ENCODE data around the gene KIRREL3. TPM values are rescaled to one million over a fixed set of nuclear protein-coding genes. Genes with fewer than 3 reads are reported as not detected.

The KIRREL3 gene
- total RNA-seq, 4 donors from 2014 or later: 0.19 TPM; not detected in 3

- H3K36me3 ChIP-seq: no peaks in the 10 kb centered on the region
- H3K27me3 ChIP-seq: peaks cover 0 to 46% (median 0%) of the 10 kb centered on the region in 4 donors
- no peak for TF ChIP-seq CTCF (IDR thresholded peaks at IDR 0.05)
- no peak for TF ChIP-seq POLR2A (IDR thresholded peaks at IDR 0.05)
- H3K9me3 ChIP-seq: no peaks in the 10 kb centered on the region
- H3K27ac ChIP-seq: no peak overlapping the region
- no peak overlapping the region for H3K4me3 ChIP-seq
- WGBS, 2 donors: 42% methylated on average over 10 of the region's 10 CpGs
- intact Hi-C loops (cut with DNase I): no loop called here
- peaks cover 0 to 4% (median 0%) of the 10 kb centered on the region in 3 donors for H3K4me1 ChIP-seq
- DNase-seq: no peak
Observed at GRCh38 chr11:126459691-126460281, 540.8 kb downstream of the KIRREL3 start.

DNA sequence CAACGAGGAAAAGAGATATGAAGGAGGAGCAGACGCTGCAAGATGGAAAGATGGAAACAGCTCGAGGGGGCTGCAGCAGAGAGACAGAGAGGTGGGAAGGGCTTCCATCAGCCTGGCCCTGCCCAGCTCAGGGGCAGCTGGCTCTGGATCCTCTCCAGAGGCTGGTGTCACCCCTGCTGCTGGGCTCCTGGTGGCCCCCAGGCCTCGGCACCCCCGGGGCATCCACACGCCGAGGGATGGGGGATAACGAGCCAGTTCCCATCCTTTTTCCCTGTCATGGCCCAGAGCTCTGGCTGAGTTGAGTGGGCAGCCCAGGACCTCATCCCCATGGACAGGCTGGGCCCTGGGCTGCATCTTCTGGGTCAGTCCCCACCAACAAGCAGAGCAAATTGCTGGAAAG is 542.8 kb downstream of the KIRREL3 start:
- TF ChIP-seq POLR2A (IDR thresholded peaks at IDR 0.05) (no peak), CTCF (IDR thresholded peaks at IDR 0.05) (no peak)
- H3K27ac ChIP-seq: no peak overlapping the region

GRCh38 chr11:126456783-126457542 is 543.6 kb downstream of the KIRREL3 start:
- H3K9me3 ChIP-seq: no peaks in the 10 kb centered on the region
- H3K4me1 ChIP-seq: peaks cover 0 to 17% (median 5%) of the 10 kb centered on the region in 3 donors
- no peak for DNase-seq
- no peaks in the 10 kb centered on the region for H3K36me3 ChIP-seq
- no peak overlapping the region for H3K4me3 ChIP-seq
- TF ChIP-seq CTCF (IDR thresholded peaks at IDR 0.05): no peak
- no peak for TF ChIP-seq POLR2A (IDR thresholded peaks at IDR 0.05)
- intact Hi-C loops (cut with DNase I): no loop called here
- H3K27ac ChIP-seq: no peak overlapping the region
- 81 to 89% methylated on average over 15 to 19 of the region's 20 CpGs for WGBS, 2 donors
- H3K27me3 ChIP-seq: peaks cover 0 to 59% (median 0%) of the 10 kb centered on the region in 4 donors

More for the DNA sequence above, 542.8 kb downstream of the KIRREL3 start:
- Histone ChIP-seq H3K27me3 (peaks cover 0 to 52% (median 0%) of the 10 kb centered on the region in 4 donors), H3K36me3 (no peaks in the 10 kb centered on the region), H3K4me3 (no peak overlapping the region), H3K4me1 (peaks cover 0 to 9% (median 0%) of the 10 kb centered on the region in 3 donors), H3K9me3 (no peaks in the 10 kb centered on the region)
- DNase-seq: no peak
- intact Hi-C loops (cut with DNase I): no loop called here
- 82% methylated on average over 8 of the region's 8 CpGs for WGBS, 2 donors

GRCh38 chr11:126456089-126456488 is 544.5 kb downstream of the KIRREL3 start:
- Histone ChIP-seq H3K27me3 (peaks cover 0 to 58% (median 0%) of the 10 kb centered on the region in 4 donors), H3K9me3 (no peaks in the 10 kb centered on the region), H3K4me3 (no peak overlapping the region), H3K36me3 (no peaks in the 10 kb centered on the region), H3K27ac (no peak overlapping the region), H3K4me1 (peaks cover 0 to 20% (median 5%) of the 10 kb centered on the region in 3 donors)
- no peak for TF ChIP-seq CTCF (IDR thresholded peaks at IDR 0.05)
- no peak for TF ChIP-seq POLR2A (IDR thresholded peaks at IDR 0.05)
- DNase-seq: no peak
- WGBS, 2 donors: 60% methylated on average over 1 of the region's 15 CpGs; no CpG with 5 or more reads in 1 of the 2 donors
- intact Hi-C loops (cut with DNase I): no loop called here

Measured in esophagus squamous epithelium (tissue), 5 donors.